OCI-M2 (cell line): ENCODE results near the gene SCAMP3.

Experiments used
- DNase-seq: peaks from one replicate; lab custom pipeline; 2025; ENCODE audit not compliant: unreplicated experiment; lab: John Stamatoyannopoulos, UW

SCAMP3 gene

GRCh38 chr1:155285631-155286044, 23.5 kb upstream of the SCAMP3 start:
- DNase-seq, result no peak

- no peak for DNase-seq
Measured at GRCh38 chr1:155285063-155285462, 22.9 kb upstream of the SCAMP3 start.

- no peak for DNase-seq
Measured at GRCh38 chr1:155284476-155284875, 22.3 kb upstream of the SCAMP3 start.

- no peak for DNase-seq
Measured at GRCh38 chr1:155282488-155283091, 20.4 kb upstream of the SCAMP3 start.

DNA sequence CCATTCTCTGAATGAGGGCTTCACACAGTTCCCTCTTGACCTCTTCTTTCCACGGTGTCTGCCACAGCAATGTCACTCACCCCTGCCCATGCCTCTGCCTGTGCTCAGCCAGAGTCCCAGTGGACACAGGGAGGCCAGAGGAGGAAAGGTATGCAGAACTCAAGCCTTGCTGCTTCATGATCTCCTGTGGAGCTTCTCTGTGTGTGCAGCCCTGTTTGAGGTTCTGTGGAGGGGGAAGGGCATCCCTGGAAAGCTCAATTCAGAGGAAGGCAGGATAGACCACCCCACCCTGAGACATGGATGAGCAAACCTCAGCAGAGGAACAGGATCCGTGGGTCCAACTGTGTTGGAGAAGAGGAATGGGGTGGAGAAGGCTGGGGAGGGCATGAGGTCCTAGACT, 17.1 kb upstream of the SCAMP3 start:
- no peak for DNase-seq

DNA sequence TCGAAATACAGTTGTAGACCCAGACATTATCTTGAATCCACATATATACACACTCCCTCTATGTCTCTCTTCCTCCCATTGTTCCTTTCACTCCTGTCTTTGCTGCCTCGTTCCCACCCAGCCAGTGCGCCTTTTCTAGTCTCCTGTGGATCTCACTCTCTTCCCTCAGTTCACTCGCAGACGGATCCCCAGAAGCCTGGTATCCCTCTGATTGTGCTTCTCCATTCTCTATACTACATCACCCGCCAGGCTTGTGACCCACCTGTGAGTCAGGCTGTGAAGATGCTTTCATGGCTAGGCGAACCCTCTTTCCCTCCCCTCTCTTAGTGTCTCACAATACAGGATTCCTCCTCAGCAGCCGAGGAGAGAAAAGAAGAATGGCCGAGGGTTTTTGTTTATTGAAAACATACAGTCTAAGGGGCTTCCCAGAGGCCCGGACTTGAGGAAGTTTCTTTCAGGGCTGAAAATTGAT, 16.6 kb upstream of the SCAMP3 start:
- DNase-seq, result no peak

- DNase-seq, result no peak
Measured at GRCh38 chr1:155277902-155278688, 15.9 kb upstream of the SCAMP3 start.

- peak; percentile 69 for DNase-seq
Measured at GRCh38 chr1:155277070-155277901, 15.1 kb upstream of the SCAMP3 start, which contains the start of gene HCN3. TSS of gene HCN3 (plus strand) at chr1:155277463. CDS start at chr1:155277591, 128 bp downstream.

DNA sequence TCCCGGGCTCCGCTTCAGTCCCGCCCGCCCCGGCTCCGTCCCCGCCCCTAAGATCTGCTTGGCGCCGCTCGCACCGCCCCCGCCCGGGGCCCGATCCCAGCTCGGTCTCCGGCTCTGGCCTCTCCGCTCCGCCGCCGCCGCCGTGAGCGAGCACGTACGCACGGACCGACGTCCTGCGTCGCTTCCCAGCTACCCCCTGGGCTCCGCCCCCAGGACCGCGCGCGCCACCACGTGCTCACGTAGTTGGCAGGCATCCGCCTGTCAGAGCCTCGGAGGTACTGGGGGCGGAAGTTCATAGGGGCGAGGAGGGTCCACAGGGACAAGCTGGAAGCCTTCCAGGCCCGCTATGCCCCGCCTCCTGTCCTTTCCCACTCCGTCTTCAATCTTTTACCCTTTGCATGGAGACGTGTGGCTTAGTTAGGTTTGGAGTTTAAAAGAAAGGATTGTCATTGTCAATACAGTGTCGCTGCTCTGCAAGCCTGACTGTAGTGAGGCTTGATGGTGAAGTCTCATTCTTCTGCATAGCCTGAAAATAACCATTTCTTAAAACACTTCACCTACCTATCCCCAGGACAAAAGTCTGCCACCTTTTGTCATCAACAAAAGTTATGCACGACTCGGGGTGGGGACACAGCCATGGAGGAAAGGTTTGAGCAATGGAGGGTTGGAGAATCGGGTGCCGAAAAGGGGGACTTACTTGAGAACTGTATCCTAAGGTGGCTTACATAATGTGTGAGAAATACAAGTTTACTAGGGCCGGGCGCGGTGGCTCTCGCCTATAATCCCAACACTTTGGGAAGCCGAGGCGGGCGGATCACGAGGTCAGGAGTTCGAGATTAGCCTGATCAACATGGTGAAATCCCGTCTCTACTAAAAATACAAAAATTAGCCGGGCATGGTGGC, 11.4 kb upstream of the SCAMP3 start, which contains the start of gene CLK2:
CLK2 (minus strand) TSS at position 162 of the 903 bp plus-strand sequence. CDS start 2,527 bp downstream, outside the sequence.
- peak; percentile 59 for DNase-seq

- no peak for DNase-seq
Measured at GRCh38 chr1:155272466-155273342, 10.5 kb upstream of the SCAMP3 start.

DNA sequence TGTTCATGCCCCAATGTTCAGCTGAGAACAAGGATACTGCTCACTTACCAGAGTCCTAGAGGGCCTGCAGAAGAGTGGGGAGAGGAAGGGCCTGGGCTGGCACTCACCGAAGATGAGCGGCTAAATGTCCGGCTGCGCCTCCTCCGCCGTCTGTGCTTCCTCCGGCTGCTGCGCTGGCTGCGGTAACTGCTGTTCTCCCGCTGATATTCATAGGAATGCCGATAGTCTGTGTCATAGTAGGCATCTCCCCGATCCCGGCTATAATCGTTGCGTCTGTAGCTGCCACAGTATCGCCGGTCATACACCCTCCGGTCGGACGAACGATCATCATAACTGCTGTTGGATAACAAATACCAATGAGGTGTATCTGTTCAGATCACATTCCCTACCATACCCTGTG, 7.2 kb upstream of the SCAMP3 start:
- no peak for DNase-seq

DNA sequence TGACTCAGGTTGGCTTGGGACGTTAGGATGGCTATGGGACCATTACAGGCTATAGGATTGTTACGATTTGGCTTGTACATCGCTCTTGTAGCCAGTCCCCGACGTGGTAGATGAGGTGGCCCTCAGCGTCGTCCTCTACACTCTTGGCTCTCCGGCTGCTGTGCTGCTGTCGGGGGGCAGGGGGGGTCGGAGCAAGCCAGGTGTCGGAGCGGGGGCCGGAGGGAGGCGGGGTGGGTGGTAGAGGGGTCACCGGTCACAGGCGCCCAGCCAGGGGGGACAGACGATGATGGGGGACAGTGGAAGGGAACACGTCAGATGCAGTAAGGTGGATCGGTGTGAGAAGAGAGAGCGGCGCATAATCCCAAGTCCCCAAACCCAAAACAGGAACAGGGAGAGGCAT, 6.5 kb upstream of the SCAMP3 start:
- DNase-seq, result no peak

GRCh38 chr1:155267373-155267772, 5.2 kb upstream of the SCAMP3 start:
- no peak for DNase-seq

GRCh38 chr1:155266553-155266952, 4.4 kb upstream of the SCAMP3 start:
- no peak for DNase-seq

DNA sequence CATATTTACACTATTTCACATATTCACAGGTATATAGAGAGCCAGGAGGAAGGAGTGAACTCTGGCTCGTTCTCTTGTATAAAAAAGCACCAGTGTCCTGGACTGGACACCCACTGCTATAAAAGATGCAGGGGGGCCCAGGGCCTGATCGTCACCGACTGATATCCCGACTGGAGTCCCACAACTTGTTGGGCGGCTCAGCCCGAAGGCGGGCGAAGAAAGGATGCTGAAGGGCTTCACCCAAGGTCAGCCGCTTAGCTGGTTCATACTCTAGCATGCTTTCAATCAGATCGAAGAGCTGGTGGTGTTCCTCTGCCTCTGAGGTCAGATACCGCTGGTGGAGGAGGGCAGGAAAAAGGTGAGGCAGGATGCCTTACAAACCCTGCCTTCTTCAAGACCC, 907 bp upstream of the SCAMP3 start:
- no peak for DNase-seq

DNA sequence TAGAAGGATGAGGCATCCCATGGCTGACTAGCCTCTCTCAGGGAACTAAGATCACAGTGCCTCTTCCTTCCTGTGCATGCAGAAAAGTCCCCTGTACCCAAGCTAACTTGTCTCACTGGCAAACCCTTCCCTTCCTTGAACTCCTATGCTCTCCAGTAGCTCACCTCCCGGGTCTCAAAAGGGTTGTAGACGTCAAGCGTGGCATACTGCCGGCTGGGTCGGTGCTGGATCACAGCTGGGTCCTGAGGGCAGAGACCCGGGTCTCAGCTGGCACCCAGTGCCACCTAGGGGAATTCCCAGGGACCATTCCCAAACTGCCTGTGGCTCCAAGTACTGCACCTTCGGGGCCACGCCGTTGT, 688 bp downstream of the SCAMP3 start:
- no peak for DNase-seq

GRCh38 chr1:155260276-155260675, 1.9 kb downstream of the SCAMP3 start:
- no peak for DNase-seq

- DNase-seq, result no peak
Measured at GRCh38 chr1:155256058-155256852, 5.9 kb downstream of the SCAMP3 start.
